SK-N-SH (cell line): ENCODE measurements around the gene CYP2S1.

Experiments used
- FOXM1 ChIP-seq: IDR thresholded peaks from 2 replicates; pipeline ENCODE4 v1.4.0; 2012; ENCODE audit warnings: low read depth, mild to moderate bottlenecking
- RAD21 ChIP-seq: IDR thresholded peaks from 2 replicates; pipeline ENCODE4 v1.6.1; 2012; ENCODE audit warnings: mild to moderate bottlenecking, low read length
- RCOR1 ChIP-seq: fragments of 150-350 bp; IDR thresholded peaks from 2 replicates; pipeline ENCODE4 v1.6.1; 2017; ENCODE audit warnings: antibody characterized with exemption, low read length
- TF ChIP-seq, protein P1 (sequence below): fragments of 200-600 bp; sonication (generic); IDR thresholded peaks from 2 replicates; pipeline ENCODE4 v1.6.1; 2017; ENCODE audit warnings: antibody characterized with exemption, mild to moderate bottlenecking, moderate library complexity
- TF ChIP-seq, protein P2 (sequence below): IDR thresholded peaks from 2 replicates; pipeline ENCODE4 v1.4.0; 2012; ENCODE audit warnings: low read depth, borderline replicate concordance

DNA sequence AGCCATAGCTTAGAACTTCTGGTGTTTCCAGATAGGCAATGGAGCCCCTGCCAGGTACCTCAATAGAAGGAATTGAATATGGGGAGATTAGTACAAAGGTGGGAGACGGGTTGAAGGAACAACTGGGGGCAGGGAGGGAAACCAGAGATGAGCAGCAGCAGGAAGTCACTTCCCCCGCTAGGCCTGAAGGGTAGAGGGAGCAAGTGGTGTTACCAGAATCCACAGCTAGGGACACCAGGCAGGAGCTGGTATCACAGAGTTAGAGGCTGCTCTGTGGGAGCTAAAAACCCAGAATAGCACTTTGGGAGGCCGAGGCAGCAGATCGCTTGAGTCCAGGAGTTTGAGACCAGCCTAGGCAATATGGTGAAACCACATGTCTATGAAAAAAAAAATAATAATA lies 55.9 kb downstream of the CYP2S1 start:
- TF ChIP-seq, protein P1, sequence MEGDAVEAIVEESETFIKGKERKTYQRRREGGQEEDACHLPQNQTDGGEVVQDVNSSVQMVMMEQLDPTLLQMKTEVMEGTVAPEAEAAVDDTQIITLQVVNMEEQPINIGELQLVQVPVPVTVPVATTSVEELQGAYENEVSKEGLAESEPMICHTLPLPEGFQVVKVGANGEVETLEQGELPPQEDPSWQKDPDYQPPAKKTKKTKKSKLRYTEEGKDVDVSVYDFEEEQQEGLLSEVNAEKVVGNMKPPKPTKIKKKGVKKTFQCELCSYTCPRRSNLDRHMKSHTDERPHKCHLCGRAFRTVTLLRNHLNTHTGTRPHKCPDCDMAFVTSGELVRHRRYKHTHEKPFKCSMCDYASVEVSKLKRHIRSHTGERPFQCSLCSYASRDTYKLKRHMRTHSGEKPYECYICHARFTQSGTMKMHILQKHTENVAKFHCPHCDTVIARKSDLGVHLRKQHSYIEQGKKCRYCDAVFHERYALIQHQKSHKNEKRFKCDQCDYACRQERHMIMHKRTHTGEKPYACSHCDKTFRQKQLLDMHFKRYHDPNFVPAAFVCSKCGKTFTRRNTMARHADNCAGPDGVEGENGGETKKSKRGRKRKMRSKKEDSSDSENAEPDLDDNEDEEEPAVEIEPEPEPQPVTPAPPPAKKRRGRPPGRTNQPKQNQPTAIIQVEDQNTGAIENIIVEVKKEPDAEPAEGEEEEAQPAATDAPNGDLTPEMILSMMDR, result no peak; the same call in 1 of the 2 replicates
- TF ChIP-seq RAD21 (no peak), FOXM1 (no peak), RCOR1 (no peak)
- TF ChIP-seq, protein P2, sequence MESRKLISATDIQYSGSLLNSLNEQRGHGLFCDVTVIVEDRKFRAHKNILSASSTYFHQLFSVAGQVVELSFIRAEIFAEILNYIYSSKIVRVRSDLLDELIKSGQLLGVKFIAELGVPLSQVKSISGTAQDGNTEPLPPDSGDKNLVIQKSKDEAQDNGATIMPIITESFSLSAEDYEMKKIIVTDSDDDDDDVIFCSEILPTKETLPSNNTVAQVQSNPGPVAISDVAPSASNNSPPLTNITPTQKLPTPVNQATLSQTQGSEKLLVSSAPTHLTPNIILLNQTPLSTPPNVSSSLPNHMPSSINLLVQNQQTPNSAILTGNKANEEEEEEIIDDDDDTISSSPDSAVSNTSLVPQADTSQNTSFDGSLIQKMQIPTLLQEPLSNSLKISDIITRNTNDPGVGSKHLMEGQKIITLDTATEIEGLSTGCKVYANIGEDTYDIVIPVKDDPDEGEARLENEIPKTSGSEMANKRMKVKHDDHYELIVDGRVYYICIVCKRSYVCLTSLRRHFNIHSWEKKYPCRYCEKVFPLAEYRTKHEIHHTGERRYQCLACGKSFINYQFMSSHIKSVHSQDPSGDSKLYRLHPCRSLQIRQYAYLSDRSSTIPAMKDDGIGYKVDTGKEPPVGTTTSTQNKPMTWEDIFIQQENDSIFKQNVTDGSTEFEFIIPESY, result no peak
